Measurements from ENCODE around the gene KIZ. TPM values are rescaled to one million over a fixed set of nuclear protein-coding genes. Genes with fewer than 3 reads are reported as not detected.

The KIZ gene
- total RNA-seq, 6 donors from 2014 or later = 7.9 to 29.3 (median 15.2) TPM

- Histone ChIP-seq H3K4me3 (no peak overlapping the region), H3K36me3 (peaks cover 0 to 12% (median 2%) of the 10 kb centered on the region in 4 donors), H3K27ac (no peak overlapping the region), H3K4me1 (peaks cover 3 to 7% (median 4%) of the 10 kb centered on the region in 4 donors), H3K27me3 (no peaks in the 10 kb centered on the region), H3K9me3 (no peaks in the 10 kb centered on the region)
- 91 to 98% methylated on average over 6 of the region's 6 CpGs for WGBS, 2 donors
- DNase-seq (no peak), ATAC-seq (ENCODE audit: low FRiP score in 2 of 2) (no peak)
- no peak for TF ChIP-seq CTCF (IDR thresholded peaks at IDR 0.05)
- no peak for TF ChIP-seq POLR2A (IDR thresholded peaks at IDR 0.05)
- no peak for TF ChIP-seq POLR2AphosphoS5 (IDR thresholded peaks at IDR 0.05)
- TF ChIP-seq EP300 (IDR thresholded peaks at IDR 0.05) = no peak
Measured at GRCh38 chr20:21238818-21239536, 113.1 kb downstream of the KIZ start.

DNA sequence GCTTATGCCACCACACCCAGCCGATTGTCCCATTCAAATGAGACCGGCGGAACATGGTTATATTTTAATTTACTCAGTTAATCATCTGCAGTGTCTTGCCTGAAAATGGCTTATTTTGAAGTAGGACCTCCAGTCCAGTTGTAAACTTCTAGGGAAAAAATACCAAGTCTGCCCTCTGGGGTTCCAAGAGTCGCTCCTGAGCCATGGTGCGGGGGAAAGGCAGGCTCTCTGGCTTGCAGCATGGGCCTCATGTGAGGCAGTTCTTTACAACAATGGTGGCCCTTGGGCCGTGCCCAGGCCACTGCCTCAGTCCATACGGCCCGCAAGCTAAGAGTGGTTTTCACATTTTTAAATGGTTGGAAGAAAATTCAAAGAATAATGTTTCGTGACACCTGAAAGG, 114.5 kb downstream of the KIZ start:
- DNase-seq (no peak), ATAC-seq (ENCODE audit: low FRiP score in 2 of 2) (no peak)
- Histone ChIP-seq H3K27ac (no peak overlapping the region), H3K27me3 (no peaks in the 10 kb centered on the region), H3K9me3 (no peaks in the 10 kb centered on the region), H3K36me3 (peaks cover 0 to 26% (median 4%) of the 10 kb centered on the region in 4 donors), H3K4me1 (peaks cover 3 to 6% (median 4%) of the 10 kb centered on the region in 4 donors), H3K4me3 (no peak overlapping the region)
- no peak for TF ChIP-seq CTCF (IDR thresholded peaks at IDR 0.05)
- TF ChIP-seq POLR2A (IDR thresholded peaks at IDR 0.05) = no peak
- no peak for TF ChIP-seq POLR2AphosphoS5 (IDR thresholded peaks at IDR 0.05)
- no peak for TF ChIP-seq EP300 (IDR thresholded peaks at IDR 0.05)
- WGBS, 2 donors = 85 to 98% methylated on average over 9 of the region's 9 CpGs

DNA sequence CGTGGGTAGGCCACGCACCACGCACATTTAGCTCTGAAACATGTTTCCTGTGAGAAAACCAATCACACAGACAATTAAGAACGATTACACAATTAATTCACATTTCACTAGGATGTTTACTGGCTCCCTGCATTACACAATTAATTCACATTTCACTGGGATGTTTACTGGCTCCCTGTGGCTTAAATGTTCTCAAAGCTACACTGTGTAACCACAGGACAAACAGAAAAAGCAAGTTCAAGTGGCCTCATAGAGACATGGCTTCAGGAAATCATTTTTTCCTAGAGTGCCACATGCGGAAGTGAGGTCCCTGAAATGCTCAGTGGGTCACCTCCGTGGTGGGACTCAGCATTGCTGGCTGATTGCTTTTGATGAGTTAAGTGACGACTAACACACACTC, 115.5 kb downstream of the KIZ start:
- 60 to 71% methylated on average over 7 of the region's 7 CpGs for WGBS, 2 donors
- TF ChIP-seq EP300 (IDR thresholded peaks at IDR 0.05) (no peak), CTCF (IDR thresholded peaks at IDR 0.05) (no peak), POLR2AphosphoS5 (IDR thresholded peaks at IDR 0.05) (no peak), POLR2A (IDR thresholded peaks at IDR 0.05) (no peak)
- Histone ChIP-seq H3K4me3 (no peak overlapping the region), H3K4me1 (no peaks in the 10 kb centered on the region), H3K27me3 (no peaks in the 10 kb centered on the region), H3K9me3 (no peaks in the 10 kb centered on the region), H3K27ac (no peak overlapping the region), H3K36me3 (peaks cover 0 to 29% (median 4%) of the 10 kb centered on the region in 4 donors)
- no peak for ATAC-seq (ENCODE audit: low FRiP score in 2 of 2)
- DNase-seq = no peak

GRCh38 chr20:21243811-21244210, 117.9 kb downstream of the KIZ start:
- H3K4me1 ChIP-seq = no peaks in the 10 kb centered on the region

More at GRCh38 chr20:21243811-21244210, 117.9 kb downstream of the KIZ start:
- ATAC-seq (ENCODE audit: low FRiP score in 2 of 2) = no peak
- Histone ChIP-seq H3K27ac (no peak overlapping the region), H3K27me3 (no peaks in the 10 kb centered on the region), H3K9me3 (no peaks in the 10 kb centered on the region), H3K4me3 (no peak overlapping the region), H3K36me3 (peaks cover 0 to 25% (median 2%) of the 10 kb centered on the region in 4 donors)
- DNase-seq = peak in 1 of 2 donors; percentile 39
- 92 to 95% methylated on average over 12 of the region's 12 CpGs for WGBS, 2 donors
- TF ChIP-seq POLR2A (IDR thresholded peaks at IDR 0.05) (no peak), EP300 (IDR thresholded peaks at IDR 0.05) (no peak), POLR2AphosphoS5 (IDR thresholded peaks at IDR 0.05) (no peak), CTCF (IDR thresholded peaks at IDR 0.05) (no peak)

All from upper lobe of left lung (tissue), 6 donors.